ENCODE measurements around the gene SYCP2L. TPM values are rescaled to one million over a fixed set of nuclear protein-coding genes. Genes with fewer than 3 reads are reported as not detected.

SYCP2L gene
- total and polyA plus RNA-seq, 2 donors (not counting 1 experiment from before 2014, with no cell fraction given) = 0.19 TPM; not detected in 1

DNA sequence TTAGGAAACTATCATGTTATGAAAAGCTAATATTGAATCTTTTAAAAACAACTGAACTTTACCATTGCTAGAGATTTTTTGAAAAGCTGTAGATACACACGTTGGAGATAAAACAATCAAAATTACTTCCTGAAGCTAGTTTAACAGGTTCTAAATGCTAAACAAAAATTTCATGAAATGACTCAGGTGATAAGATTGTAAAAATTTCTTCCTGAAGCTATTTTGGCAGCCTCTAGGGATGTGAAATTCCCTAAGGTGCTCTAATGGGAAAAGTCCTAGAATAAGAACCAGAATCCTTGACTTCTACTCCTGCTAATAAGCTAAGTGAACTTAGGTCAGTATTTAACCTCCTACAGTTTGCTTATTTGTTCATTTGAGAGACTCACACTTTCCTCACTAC lies 13.5 kb upstream of the SYCP2L start:
- no peaks in the 10 kb centered on the region for H3K79me2 ChIP-seq (ENCODE audit: control insufficient read depth, insufficient read depth, low read length)
- no peaks in the 10 kb centered on the region for H4K20me1 ChIP-seq (ENCODE audit: control insufficient read depth, insufficient read depth, low read length, poor library complexity, severe bottlenecking)
- no peak overlapping the region for H3K9ac ChIP-seq (ENCODE audit: low read length)
- H3K4me1 ChIP-seq (ENCODE audit: control insufficient read depth in 2 of 2, insufficient read depth in 2 of 2, low read length in 2 of 2) = no peaks in the 10 kb centered on the region
- no peaks in the 10 kb centered on the region for H3K4me1 Mint-ChIP-seq
- H3K9me3 ChIP-seq (ENCODE audit: control extremely low read depth in 1 of 3, control insufficient read depth in 2 of 3, insufficient read depth in 1 of 3, low read length in 2 of 3) = no peaks in the 10 kb centered on the region
- DNase-seq = no peak
- H3K27ac ChIP-seq (ENCODE audit: low read length in 2 of 2) = no peak overlapping the region
- intact Hi-C loops (cut with micrococcal nuclease) = no loop called here
- no CpG with 5 or more reads among the region's 1 CpG for WGBS (ENCODE audit: insufficient coverage)
- ChIA-PET CTCF (no interaction called here), POLR2A (no interaction called here)
- no peak overlapping the region for H3K4me2 ChIP-seq (replicated peaks; ENCODE audit: low read depth, low read length, poor library complexity, severe bottlenecking)
- no peaks in the 10 kb centered on the region for H3K9me3 Mint-ChIP-seq (ENCODE audit: insufficient read depth)
- H3K27me3 Mint-ChIP-seq = peaks cover 36% of the 10 kb centered on the region
- no peak overlapping the region for H3K27ac Mint-ChIP-seq
- no peak for ATAC-seq (ENCODE audit: low read depth)
- no peaks in the 10 kb centered on the region for H3K36me3 ChIP-seq (replicated peaks in 1 of 2; ENCODE audit: control extremely low read depth in 1 of 2, control insufficient read depth in 1 of 2, extremely low read depth in 1 of 2, insufficient read depth in 2 of 2, low read length in 1 of 2)
- H3K4me3 ChIP-seq (ENCODE audit: control extremely low read depth in 1 of 5, extremely low read depth in 1 of 5, insufficient read depth in 1 of 5, low read depth in 2 of 5, low read length in 4 of 5) = no peak overlapping the region
- H2AFZ ChIP-seq (ENCODE audit: insufficient read depth, low read depth, low read length, poor library complexity, severe bottlenecking) = no peak overlapping the region
- TF ChIP-seq EZH2 (IDR thresholded peaks at IDR 0.05; ENCODE audit: borderline replicate concordance, insufficient read depth, low read depth, low read length, poor library complexity, severe bottlenecking) = no peak
- TF ChIP-seq, protein P1, sequence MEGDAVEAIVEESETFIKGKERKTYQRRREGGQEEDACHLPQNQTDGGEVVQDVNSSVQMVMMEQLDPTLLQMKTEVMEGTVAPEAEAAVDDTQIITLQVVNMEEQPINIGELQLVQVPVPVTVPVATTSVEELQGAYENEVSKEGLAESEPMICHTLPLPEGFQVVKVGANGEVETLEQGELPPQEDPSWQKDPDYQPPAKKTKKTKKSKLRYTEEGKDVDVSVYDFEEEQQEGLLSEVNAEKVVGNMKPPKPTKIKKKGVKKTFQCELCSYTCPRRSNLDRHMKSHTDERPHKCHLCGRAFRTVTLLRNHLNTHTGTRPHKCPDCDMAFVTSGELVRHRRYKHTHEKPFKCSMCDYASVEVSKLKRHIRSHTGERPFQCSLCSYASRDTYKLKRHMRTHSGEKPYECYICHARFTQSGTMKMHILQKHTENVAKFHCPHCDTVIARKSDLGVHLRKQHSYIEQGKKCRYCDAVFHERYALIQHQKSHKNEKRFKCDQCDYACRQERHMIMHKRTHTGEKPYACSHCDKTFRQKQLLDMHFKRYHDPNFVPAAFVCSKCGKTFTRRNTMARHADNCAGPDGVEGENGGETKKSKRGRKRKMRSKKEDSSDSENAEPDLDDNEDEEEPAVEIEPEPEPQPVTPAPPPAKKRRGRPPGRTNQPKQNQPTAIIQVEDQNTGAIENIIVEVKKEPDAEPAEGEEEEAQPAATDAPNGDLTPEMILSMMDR (IDR thresholded peaks at IDR 0.05) = no peak
- no peak overlapping the region for H3K4me3 Mint-ChIP-seq
- H3K27me3 ChIP-seq (replicated peaks in 1 of 4; ENCODE audit: control extremely low read depth in 1 of 4, control insufficient read depth in 3 of 4, insufficient read depth in 4 of 4, low read length in 3 of 4) = peaks cover 0 to 8% (median 0%) of the 10 kb centered on the region in 4 experiments

DNA sequence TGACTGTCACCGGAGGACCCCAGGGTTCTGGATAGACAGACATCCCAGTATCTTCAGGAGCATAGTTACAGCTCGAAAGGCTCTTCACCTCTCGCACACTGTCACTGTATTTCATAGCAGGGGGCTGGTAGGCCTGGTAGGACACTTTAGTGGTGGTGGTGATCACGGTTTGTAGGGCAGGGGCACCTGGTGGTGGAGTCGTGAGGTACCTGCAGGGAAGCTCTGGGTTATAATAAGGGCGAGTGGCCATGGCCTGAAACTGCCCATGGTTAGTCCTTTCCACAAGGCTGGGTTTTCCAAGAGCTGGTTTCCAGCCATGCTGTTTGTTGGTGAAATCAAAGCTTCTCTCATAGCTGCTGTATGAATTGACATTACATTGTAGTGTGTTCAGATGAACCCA lies 12.6 kb upstream of the SYCP2L start:
- TF ChIP-seq, protein P1 (IDR thresholded peaks at IDR 0.05) = no peak
- no peak for TF ChIP-seq EZH2 (IDR thresholded peaks at IDR 0.05; ENCODE audit: borderline replicate concordance, insufficient read depth, low read depth, low read length, poor library complexity, severe bottlenecking)
- ChIA-PET CTCF (no interaction called here), POLR2A (no interaction called here)
- no peaks in the 10 kb centered on the region for H3K36me3 ChIP-seq (replicated peaks in 1 of 2; ENCODE audit: control extremely low read depth in 1 of 2, control insufficient read depth in 1 of 2, extremely low read depth in 1 of 2, insufficient read depth in 2 of 2, low read length in 1 of 2)
- H3K9ac ChIP-seq (ENCODE audit: low read length) = no peak overlapping the region
- H3K4me3 ChIP-seq (ENCODE audit: control extremely low read depth in 1 of 5, extremely low read depth in 1 of 5, insufficient read depth in 1 of 5, low read depth in 2 of 5, low read length in 4 of 5) = no peak overlapping the region
- Mint-ChIP-seq H3K4me3 (no peak overlapping the region), H3K27me3 (peaks cover 37% of the 10 kb centered on the region), H3K9me3 (ENCODE audit: insufficient read depth) (no peaks in the 10 kb centered on the region), H3K4me1 (no peaks in the 10 kb centered on the region), H3K27ac (no peak overlapping the region)
- no peak overlapping the region for H2AFZ ChIP-seq (ENCODE audit: insufficient read depth, low read depth, low read length, poor library complexity, severe bottlenecking)
- no peaks in the 10 kb centered on the region for H3K9me3 ChIP-seq (ENCODE audit: control extremely low read depth in 1 of 3, control insufficient read depth in 2 of 3, insufficient read depth in 1 of 3, low read length in 2 of 3)
- WGBS (ENCODE audit: insufficient coverage) = 84% methylated on average over 6 of the region's 6 CpGs
- H3K4me1 ChIP-seq (ENCODE audit: control insufficient read depth in 2 of 2, insufficient read depth in 2 of 2, low read length in 2 of 2) = no peaks in the 10 kb centered on the region
- no peak overlapping the region for H3K27ac ChIP-seq (ENCODE audit: low read length in 2 of 2)
- H3K27me3 ChIP-seq (replicated peaks in 1 of 4; ENCODE audit: control extremely low read depth in 1 of 4, control insufficient read depth in 3 of 4, insufficient read depth in 4 of 4, low read length in 3 of 4) = peaks cover 0 to 8% (median 3%) of the 10 kb centered on the region in 4 experiments
- intact Hi-C loops (cut with micrococcal nuclease) = no loop called here
- H3K79me2 ChIP-seq (ENCODE audit: control insufficient read depth, insufficient read depth, low read length) = no peaks in the 10 kb centered on the region
- DNase-seq (no peak), ATAC-seq (ENCODE audit: low read depth) (no peak)
- H3K4me2 ChIP-seq (replicated peaks; ENCODE audit: low read depth, low read length, poor library complexity, severe bottlenecking) = no peak overlapping the region
- H4K20me1 ChIP-seq (ENCODE audit: control insufficient read depth, insufficient read depth, low read length, poor library complexity, severe bottlenecking) = no peaks in the 10 kb centered on the region

Measured in B cell (primary cell).